NK-92 (cell line): ENCODE measurements around the gene LRCH3.
"Not testable (repeated sequence)": the region's sequence is repeated elsewhere in the genome, so short reads cannot be mapped to it uniquely, and the experiment has no call there.

Experiments used
- DNase-seq: peaks from one replicate; lab custom pipeline; 2025; ENCODE audit not compliant: unreplicated experiment; lab: John Stamatoyannopoulos, UW

LRCH3 gene

DNA sequence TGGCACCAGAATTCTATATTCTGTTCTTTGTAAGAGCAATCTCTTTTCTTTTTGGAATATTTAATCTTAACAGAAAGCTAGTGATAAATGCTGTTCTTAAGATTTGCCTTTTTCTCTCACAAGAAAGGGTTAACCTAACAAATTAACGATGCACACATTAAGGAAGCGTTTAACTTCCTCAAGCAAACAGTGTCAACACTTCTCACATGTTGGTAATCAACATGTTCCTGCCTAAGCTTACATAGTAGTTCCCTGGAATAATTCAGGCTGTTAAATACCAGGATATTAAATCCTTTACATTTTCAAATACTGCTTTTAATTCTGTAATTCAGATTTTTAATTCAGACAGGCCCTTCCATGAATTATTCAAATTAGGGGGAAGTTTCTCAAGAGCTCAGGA is 91.5 kb downstream of the LRCH3 start:
- DNase-seq, result no peak

DNA sequence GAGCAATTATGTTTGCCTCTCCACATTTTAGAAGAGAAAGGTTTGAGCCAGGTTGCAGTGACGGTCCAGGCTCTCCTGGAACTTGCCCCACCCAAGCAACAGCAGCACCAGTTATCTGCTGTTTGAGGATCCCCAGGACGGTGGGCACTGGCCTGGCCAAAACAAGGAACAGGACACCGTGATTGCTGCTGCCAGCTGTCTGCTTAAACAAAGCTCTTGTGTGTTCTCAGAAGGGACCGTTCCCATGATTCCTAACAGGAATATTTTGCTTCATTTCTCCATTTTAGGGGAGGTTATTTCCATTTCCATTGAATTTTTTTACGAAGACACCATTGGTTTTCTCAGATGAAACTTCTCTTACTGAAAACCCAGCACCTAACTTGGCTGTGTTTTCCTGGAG is 92.5 kb downstream of the LRCH3 start:
- DNase-seq, result no peak

DNA sequence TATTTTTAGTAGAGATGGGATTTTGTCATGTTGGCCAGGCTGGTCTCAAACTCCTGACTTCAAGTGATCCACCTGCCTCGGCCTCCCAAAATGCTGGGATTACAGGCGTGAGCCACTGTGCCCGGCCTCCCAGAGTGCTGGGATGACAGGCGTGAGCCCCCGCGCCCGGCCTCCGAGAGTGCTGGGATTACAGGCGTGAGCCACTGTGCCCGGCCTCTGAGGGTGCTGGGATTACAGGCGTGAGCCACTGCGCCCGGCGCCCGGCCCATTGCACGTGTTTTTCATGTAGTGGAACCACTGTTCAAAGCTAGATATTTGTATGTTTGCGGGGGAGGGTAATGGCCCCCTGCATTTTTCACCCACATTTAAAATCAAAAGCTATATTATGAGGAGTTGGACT is 93.3 kb downstream of the LRCH3 start:
- not testable (repeated sequence) for DNase-seq

DNA sequence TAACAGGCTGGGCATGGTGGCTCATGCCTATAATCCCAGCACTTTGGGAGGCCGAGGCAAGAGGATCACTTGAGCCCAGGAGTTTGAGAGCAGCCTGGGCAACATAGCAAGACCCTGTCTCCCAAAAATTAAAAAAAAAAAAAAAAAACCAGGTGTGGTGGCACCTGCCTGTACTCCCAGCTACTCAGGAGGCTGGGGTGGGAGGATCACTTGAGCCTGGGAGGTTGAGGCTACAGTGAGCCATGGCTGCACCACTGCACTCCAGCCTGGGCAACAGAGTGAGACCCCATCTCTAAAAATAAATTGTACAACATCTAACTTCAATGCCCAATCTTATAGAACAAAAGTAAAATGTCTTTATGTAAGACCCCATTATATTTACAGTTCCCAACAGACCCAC is 95.0 kb downstream of the LRCH3 start:
- not testable (repeated sequence) for DNase-seq

DNA sequence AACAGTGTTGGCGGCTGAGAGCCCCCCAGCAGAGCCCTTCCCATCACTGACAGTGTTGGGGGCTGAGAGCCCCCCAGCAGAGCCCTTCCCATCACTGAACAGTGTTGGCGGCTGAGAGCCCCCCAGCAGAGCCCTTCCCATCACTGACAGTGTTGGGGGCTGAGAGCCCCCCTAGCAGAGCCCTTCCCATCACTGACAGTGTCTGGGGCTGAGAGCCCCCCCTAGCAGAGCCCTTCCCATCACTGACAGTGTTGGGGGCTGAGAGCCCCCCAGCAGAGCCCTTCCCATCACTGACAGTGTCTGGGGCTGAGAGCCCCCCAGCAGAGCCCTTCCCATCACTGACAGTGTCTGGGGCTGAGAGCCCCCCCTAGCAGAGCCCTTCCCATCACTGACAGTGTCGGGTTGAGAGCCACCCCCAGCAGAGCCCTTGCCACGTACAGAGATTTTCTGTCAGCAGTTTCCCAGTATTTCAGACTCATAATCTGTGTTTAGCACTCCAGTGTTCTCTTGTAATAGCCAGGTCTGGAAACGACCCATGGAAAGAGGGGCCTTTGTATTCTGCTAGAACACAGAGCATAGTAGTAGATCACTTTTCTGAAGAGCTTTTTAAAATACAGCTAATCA is 96.5 kb downstream of the LRCH3 start:
- not testable (repeated sequence) for DNase-seq

DNA sequence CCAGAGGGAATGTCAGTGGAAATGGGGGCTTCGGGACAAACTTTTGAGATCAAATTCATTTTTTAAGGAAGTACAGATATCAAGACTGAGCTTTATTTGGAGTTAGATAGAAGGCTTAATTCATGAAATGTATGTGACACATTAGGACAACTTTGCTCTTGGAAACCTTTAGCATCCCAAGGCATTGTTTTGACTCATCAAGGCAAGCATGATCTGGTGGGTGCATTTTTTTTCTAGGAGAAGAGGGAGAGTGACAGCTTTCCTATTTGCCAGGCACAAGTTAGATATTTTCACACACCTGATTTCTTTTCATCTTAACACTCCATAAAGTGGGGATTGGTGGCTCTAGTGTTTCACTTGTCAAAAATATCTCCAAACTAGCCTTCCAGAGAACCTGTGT is 97.5 kb downstream of the LRCH3 start:
- no peak for DNase-seq

DNA sequence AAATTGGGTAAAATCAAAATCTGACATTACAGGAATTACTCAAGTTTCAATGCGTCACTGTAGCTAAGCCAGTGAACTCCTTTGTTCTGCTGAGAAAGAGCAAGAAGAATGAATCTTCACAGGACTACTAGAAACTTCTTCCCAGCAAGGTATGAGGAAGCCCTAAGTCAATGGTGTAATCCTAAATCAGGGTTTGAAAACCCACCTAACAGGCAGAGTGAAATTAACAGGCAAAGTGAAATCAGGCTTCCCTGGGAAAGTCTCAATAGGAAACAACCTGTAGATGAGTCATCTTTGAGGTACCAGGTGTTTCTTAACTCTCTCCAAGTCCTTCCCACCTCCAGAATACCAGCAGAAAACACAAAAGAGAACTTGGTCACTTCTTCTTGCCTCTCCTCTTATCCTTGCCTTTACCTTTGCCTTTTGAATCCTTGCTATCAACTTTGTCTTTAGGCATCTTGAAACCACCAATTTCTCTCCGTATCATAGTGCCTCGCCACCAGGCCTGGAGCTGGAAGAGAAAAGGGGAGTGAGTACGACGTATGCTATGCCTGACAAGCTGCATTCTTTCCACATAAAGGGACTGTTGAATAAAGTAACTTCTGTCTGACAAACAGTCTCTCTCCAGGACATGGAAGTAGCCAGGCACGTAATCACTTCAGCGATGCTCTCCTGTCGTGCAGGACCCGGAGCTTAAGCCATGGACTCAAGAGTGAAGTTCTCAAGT is 98.3 kb downstream of the LRCH3 start:
- no peak for DNase-seq

DNA sequence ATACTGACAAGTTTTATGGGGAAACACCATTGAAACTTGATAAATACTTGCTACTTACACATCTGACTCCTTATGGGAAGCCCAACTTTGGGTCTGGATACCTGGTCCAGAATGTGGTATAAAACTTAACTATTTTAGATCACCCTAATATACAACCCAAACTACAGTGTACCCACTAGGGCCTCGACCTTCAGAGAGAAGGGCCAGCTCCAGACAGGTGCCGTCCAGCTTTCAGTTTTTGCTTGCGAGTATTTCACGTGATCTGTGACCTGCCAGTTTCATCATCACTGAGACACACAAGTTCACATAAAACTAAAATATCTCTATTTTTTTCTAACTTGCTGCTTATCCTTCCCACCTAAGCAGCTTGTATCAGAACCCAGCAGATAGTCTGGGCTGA is 99.6 kb downstream of the LRCH3 start:
- no peak for DNase-seq

DNA sequence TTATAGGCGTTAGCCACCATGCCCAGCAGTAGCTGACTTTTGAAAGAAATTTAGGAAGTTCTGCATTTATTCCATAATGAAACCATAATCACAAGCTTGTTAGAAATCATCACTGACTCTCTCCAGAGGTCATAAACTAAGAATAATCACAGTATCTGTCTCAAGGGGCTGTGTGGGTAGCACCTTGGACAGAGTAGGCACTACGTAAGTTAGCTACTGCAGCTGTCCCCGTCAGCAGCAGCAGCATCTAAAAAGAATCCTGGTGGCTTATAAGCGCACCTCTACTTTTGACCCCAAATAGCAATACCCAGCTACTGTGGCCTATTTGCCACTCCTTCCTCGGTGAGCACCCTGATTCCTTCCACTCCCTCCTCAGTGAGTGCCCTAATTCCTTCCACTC is 101.1 kb downstream of the LRCH3 start:
- no peak for DNase-seq

DNA sequence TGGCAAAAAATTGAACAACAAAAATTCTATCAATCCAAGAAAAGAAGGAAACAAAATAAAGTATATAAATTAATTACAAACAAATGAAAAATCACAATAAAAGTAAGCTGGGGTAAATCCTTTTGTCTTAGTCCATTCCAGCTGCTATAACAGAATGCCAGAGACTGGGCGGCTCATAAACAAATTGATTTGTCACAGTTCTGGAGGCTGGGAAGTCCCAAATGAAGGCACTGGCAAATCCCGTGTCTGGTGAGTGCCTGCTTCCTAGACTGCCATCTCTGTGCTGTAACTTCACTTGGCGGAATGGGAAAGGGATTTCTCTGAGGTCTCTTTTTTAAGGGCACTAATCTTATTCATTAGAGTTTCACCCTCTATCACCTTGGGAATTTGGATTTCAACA is 105.4 kb downstream of the LRCH3 start:
- DNase-seq, result no peak

DNA sequence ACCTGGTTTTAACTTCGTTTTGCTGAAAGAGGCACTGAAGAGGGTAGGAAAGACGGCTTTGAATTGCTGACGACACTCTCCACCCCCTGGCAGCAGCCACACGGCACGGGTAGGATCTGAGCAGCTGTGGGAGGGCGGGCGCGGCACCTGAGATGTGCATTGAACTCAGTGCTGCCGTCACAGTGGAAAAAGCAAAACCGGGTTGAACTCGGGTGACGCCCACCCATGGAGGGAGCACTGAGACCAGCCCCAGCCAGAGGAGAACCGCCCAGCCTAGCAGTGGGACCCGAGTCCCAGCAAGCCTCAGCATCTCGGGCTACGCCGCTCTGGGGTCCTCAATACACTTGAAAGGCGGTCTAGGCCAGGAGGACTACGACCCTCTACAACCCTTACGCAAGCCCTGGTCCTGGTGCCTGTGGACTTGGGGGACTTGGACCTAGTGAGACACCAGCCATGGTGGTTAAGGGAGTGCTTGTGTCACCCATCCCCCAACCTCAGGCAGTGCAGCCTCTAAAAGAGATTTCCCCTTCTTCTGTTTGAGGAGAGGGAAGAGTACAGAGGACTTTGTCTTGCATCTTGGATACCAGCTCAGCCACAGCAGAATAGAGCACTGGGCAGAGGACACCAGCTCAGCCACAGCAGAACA is 108.9 kb downstream of the LRCH3 start:
- DNase-seq, result no peak

DNA sequence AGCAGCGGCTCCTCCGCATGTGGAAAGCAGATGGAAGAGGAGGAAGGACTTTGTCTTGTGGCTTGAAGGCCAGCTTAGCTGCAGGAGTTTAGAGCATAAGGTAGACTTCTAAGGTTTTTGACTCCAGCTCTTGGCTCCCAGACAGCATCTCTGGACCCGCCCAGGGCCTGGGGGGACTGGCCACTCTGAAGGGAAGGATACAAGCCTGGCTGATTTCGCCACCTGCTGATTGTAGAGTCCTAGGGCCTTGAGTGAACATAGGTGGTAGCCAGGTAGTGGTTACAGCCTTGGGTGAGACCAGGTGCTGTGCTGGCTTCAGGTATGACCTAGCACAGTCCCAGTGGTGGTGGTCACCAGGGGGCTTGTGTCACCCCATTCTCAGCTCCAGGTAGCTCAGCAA is 110.6 kb downstream of the LRCH3 start:
- DNase-seq, result no peak

DNA sequence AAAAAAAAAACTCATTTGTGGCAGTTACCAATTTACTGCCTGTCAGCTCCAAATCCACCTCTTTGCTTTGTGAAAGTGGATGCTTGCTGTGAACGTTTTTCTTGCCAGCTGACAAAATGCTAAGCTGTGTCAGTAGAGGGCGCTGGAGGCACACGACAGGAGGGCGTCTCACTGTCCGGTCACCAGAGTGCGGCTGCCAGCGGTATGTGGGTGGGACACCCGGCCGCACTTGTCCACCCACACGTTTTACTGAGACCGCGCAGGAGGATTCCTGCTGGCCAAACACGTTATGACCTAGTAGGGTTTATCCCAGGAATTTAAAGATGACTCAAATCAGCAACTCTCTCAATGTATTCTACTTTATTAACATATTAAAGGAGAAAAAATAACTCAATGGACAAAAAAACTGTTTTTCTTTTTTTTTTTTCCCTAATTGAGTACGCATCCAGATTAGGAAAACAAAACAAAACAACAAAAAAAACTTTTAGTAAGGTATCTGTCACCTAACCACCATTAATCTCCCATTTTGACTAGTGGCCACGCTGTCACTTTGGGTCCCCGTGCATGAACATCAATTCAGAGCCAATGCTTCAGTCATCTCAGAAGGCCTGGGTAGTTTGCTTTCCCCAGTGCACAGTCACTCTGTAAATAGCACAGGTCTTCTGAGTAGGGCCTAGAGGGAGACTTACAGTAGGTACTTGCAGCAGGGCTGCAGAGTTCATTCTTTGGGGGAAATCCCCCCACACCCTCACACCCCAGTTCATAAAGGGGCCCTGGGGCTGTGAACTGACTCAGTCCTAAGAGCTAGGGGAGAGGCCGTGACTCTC is 115.2 kb downstream of the LRCH3 start:
- no peak for DNase-seq

DNA sequence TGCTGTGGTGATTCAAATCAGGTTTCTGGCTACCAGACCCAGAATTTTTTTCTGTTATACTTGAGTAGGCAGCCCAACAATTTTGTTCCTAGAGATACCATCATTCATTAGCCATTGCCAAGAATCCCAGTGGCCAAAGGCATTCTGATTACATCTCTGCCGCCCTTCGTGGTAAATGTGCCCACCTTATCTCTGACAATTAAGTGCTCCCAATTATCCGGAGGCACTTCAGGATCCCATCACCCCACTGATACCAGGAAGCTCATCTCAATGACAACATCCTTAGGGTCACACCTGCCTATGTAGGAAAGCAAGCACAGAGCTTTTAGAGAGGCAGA is 115.8 kb downstream of the LRCH3 start:
- DNase-seq, result no peak

DNA sequence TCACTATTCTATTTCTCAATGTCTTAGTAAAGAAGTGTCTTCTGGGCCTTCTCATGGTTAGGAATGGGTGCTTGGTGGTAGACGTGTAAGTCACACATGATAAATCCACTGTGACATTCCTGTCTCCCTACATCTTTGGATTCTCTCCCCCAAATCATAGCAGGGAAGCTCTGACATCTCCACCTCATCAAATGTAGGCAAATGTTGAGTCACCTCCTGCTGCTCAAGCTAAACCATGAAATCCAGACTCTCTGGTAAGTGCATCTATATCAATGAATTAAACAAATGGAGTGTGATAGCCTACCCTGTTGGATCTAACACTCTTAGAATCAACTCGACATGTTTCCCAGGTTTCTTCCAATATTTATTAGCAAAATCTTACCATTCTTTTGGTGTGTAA is 116.1 kb downstream of the LRCH3 start:
- DNase-seq, result no peak

DNA sequence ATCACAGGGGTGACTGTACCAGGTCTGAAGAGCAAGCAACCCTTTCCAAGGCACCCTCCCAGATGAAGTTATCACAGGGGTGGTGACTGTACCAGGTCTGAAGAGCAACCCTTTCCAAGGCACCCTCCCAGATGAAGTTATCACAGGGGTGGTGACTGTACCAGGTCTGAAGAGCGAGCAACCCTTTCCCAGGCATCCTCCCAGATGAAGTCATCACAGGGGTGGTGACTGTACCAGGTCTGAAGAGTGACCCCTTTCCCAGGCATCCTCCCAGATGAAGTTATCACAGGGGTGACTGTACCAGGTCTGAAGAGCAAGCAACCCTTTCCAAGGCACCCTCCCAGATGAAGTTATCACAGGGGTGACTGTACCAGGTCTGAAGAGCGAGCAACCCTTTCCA is 117.5 kb downstream of the LRCH3 start:
- DNase-seq, result not testable (repeated sequence)

DNA sequence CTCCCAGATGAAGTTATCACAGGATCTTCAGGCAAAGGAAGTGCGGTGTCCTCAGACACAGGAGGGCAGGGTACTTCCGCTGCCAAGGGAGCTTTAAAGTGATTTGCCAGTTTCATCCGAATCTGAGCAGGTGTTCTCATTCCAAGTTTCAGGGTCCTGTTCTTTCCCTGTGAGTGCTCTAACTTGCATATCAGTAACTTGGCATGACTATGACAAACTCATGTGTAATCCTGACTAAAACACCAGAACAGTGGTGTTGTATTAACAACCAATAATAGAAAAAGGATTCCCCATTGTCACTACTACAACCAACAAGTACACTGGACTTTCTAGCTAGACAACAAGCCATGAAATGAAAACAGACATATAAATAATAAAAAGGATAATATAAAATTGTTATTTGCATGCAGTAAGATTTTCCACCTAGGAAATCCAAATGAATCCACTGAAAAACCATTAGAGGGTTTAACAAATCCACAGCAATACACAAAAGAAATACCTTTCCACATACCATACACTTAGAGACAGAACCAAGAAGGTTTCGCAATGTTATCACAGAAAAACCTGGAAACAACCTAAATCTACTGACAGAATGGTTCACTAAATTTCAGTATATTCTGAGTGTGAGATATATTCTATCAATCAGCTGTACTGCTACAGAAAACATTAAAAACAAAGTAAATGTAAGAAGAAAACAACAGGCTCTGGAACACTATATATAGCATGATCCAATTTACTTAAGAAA is 118.1 kb downstream of the LRCH3 start:
- no peak for DNase-seq

DNA sequence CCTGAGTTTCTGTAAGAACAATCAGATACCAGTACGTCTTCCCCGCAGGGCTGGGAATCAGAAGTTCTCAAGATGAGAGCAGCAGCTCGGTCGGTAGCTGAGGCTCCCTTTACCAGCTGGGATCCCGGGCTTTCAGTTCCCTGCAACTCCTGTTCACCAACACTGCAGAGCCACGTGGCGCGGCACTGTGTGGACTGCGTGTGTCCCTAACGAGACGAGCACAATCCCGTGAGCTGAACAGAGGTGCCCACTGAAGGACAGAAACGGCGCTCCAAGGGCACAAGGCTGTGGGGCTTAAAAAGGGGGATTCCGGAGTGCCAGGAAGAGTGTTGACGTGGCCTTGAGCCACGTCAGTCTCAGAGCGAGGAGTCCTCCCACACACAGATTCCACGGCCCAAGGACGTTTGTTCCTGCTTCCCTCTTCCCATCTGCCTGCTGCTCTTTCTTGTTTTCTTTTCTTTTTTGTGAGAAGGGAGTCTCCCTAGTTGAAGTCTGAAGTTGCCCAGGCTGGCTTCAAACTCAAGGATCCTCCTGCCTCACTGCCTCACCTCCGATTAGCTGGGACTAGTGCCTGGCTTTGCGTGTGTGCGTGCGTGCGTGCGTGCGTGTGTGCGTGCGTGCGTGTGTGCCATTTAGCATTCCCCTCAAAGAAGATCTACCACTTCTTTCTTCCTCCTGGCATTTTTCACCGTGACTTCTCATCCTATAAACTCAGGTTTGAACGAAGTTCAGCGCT is 121.9 kb downstream of the LRCH3 start:
- DNase-seq, result no peak

DNA sequence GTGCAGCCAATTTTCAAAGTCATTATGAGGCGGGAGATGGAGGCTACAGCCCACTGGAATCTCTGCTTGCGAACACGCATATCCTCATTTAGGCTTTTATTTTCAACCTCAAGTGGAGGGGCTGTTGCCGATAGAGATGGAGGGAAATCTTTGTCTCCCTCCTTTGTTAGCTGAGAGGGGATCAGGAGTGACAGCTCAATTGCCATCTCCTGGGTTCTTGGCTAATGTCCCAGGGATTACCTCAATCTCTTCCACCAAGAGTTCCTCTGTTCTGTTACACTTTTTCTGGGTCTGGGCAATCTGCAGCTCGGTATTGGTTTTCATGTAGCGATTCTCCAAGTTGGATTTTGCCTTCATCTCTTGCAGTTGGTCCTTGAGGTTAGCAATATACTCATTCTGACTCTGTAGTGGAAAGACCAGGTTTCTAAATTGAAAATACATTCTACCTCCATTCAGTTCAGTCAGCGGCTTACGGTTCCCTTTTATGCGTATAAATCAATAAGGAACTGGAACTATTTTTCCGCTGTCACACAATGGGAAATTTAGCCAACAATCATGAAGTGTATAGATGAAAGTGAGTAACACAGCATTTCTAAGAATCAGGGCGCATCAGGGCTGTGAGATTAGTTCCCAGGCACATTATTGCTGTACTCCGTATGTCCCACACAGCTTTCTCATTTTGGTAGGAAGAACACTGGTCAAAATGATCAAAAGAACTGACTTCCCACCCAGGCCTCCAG is 122.8 kb downstream of the LRCH3 start:
- DNase-seq, result no peak
